Endodermal cell (in vitro differentiated cells): ENCODE measurements around the gene GUCA1C. TPM values are rescaled to one million over a fixed set of nuclear protein-coding genes. Genes with fewer than 3 reads are reported as not detected.

Source experiments
- DNase-seq: peaks from one replicate; pipeline ENCODE4 v3.0.0-alpha.2; 2017
- H3K27ac ChIP-seq: 2 replicates; pipeline ENCODE4 v1.5.1; 2013; ENCODE audit warnings: mild to moderate bottlenecking, low read depth, low read length, moderate library complexity
- H3K27me3 ChIP-seq: 2 replicates; pipeline ENCODE4 v1.6.1; 2013; ENCODE audit warnings: mild to moderate bottlenecking, low read length, moderate library complexity; ENCODE audit not compliant: insufficient read depth, control insufficient read depth, poor library complexity, severe bottlenecking
- H3K36me3 ChIP-seq: 2 replicates; pipeline ENCODE4 v1.7.0; 2013; ENCODE audit warnings: mild to moderate bottlenecking, low read length, moderate library complexity; ENCODE audit not compliant: control insufficient read depth, insufficient read depth
- H3K4me1 ChIP-seq: one replicate; pipeline ENCODE4 v1.7.0; 2013; ENCODE audit warnings: low read length; ENCODE audit not compliant: control insufficient read depth, insufficient read depth
- H3K4me3 ChIP-seq: 2 replicates; pipeline ENCODE4 v1.5.1; 2013; ENCODE audit warnings: mild to moderate bottlenecking, low read length, moderate library complexity
- H3K9ac ChIP-seq: 2 replicates; pipeline ENCODE4 v1.6.1; 2013; ENCODE audit warnings: mild to moderate bottlenecking, low read length, moderate library complexity; ENCODE audit not compliant: poor library complexity, severe bottlenecking; ENCODE audit errors: extremely low read depth
- H3K9me3 ChIP-seq: 2 replicates; pipeline ENCODE4 v1.6.1; 2013; ENCODE audit warnings: mild to moderate bottlenecking, low read length, moderate library complexity; ENCODE audit not compliant: control insufficient read depth
- H3K27ac Mint-ChIP-seq: 2 replicates; pipeline ENCODE4 v1.8.0; 2020; ENCODE audit warnings: mixed read lengths
- H3K27me3 Mint-ChIP-seq: 2 replicates; pipeline ENCODE4 v1.8.0; 2021; ENCODE audit warnings: mild to moderate bottlenecking, mixed read lengths; ENCODE audit not compliant: insufficient read depth
- H3K36me3 Mint-ChIP-seq: 2 replicates; pipeline ENCODE4 v1.8.0; 2020; ENCODE audit warnings: low read depth, mixed read lengths
- H3K4me1 Mint-ChIP-seq: 2 replicates; pipeline ENCODE4 v1.8.0; 2020; ENCODE audit warnings: mixed read lengths
- H3K4me3 Mint-ChIP-seq: 2 replicates; pipeline ENCODE4 v1.8.0; 2020; ENCODE audit warnings: mild to moderate bottlenecking, moderate library complexity, mixed read lengths
- H3K9me3 Mint-ChIP-seq: 2 replicates; pipeline ENCODE4 v1.8.0; 2020; ENCODE audit warnings: mild to moderate bottlenecking, mixed read lengths
- CTCF ChIP-seq: fragments of 200-600 bp; sonication (generic); conservative IDR thresholded peaks from 2 replicates; pipeline ENCODE4 v1.5.0; 2021; ENCODE audit warnings: antibody characterized with exemption, mild to moderate bottlenecking
- WGBS, 2 experiments: methylation state at CpG; one replicate each; pipeline versions ENCODE4 v1.1.5 to v1.1.7; 2013; ENCODE audit warnings: missing lambda C conversion rate in 2 of 2, mixed read lengths in 1 of 2; ENCODE audit not compliant: insufficient coverage in 1 of 2, insufficient read length in 1 of 2; 5-methylcytosine and 5-hydroxymethylcytosine counted together
- total RNA-seq, 2 donors: library from RNA; stranded (reverse); fragmentation: NEBNext Ultra II Directional in 1 of 2; extraction: Animal tissue kit (Norgen Biotek cat#: 25700) in 1 of 2; gene quantifications; 2 replicates in 1 of 2; 3 replicates in 1 of 2; pipeline ENCODE4 v1.2.1, GENCODE V29; 2021

The GUCA1C gene
- total RNA-seq, 2 donors from 2014 or later, result not detected

DNA sequence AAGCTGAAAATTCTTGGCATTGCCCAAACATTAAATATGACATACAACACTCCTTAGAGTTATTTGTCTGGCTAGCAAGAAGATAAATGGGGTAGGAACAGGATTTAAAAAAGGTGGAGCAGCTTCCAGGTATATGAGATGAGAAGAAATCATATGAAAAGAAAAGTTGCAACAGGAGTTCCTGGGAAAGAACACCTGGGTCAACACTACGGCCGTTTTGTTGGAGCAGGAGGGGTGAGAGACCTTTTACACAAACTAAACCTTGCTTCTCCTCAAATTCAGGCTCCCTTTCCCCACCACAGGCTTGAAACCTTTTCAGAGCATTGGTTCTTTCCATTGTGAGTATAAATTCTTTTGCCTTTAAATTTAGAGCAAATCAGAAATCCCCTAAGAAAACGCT, 18.8 kb upstream of the GUCA1C start:
- no peak overlapping the region for H3K4me3 Mint-ChIP-seq

GRCh38 chr3:108970561-108970960, 16.9 kb upstream of the GUCA1C start:
- no peak overlapping the region for H3K9ac ChIP-seq
- Mint-ChIP-seq H3K9me3 (no peaks in the 10 kb centered on the region), H3K36me3 (no peaks in the 10 kb centered on the region), H3K4me1 (no peaks in the 10 kb centered on the region), H3K27me3 (no peaks in the 10 kb centered on the region), H3K4me3 (no peak overlapping the region), H3K27ac (no peak overlapping the region)
- H3K4me1 ChIP-seq, result no peaks in the 10 kb centered on the region
- 60 to 61% methylated on average over 1 to 3 of the region's 3 CpGs for WGBS, 2 experiments
- H3K27ac ChIP-seq, result no peak overlapping the region
- no peak for DNase-seq
- no peak overlapping the region for H3K4me3 ChIP-seq
- no peaks in the 10 kb centered on the region for H3K27me3 ChIP-seq
- TF ChIP-seq CTCF, result no peak
- H3K36me3 ChIP-seq, result no peaks in the 10 kb centered on the region
- no peaks in the 10 kb centered on the region for H3K9me3 ChIP-seq

More for the DNA sequence above, 18.8 kb upstream of the GUCA1C start:
- DNase-seq, result no peak
- no peaks in the 10 kb centered on the region for H3K36me3 Mint-ChIP-seq
- H3K9me3 Mint-ChIP-seq, result no peaks in the 10 kb centered on the region
- Histone ChIP-seq H3K27me3 (no peaks in the 10 kb centered on the region), H3K4me3 (no peak overlapping the region), H3K4me1 (no peaks in the 10 kb centered on the region), H3K27ac (no peak overlapping the region), H3K9ac (no peak overlapping the region), H3K36me3 (no peaks in the 10 kb centered on the region), H3K9me3 (no peaks in the 10 kb centered on the region)
- H3K27ac Mint-ChIP-seq, result no peak overlapping the region
- 98% methylated on average over 3 of the region's 3 CpGs; no CpG with 5 or more reads in 1 of the 2 experiments for WGBS, 2 experiments
- no peaks in the 10 kb centered on the region for H3K27me3 Mint-ChIP-seq
- H3K4me1 Mint-ChIP-seq, result no peaks in the 10 kb centered on the region
- TF ChIP-seq CTCF, result no peak

GRCh38 chr3:108966773-108967172, 13.1 kb upstream of the GUCA1C start:
- H3K9me3 Mint-ChIP-seq, result no peaks in the 10 kb centered on the region
- H3K27ac Mint-ChIP-seq, result no peak overlapping the region
- H3K36me3 Mint-ChIP-seq, result no peaks in the 10 kb centered on the region
- H3K27me3 Mint-ChIP-seq, result no peaks in the 10 kb centered on the region
- no peak overlapping the region for H3K4me3 ChIP-seq
- no peak overlapping the region for H3K9ac ChIP-seq
- no peaks in the 10 kb centered on the region for H3K27me3 ChIP-seq
- DNase-seq, result no peak
- TF ChIP-seq CTCF, result no peak
- H3K4me3 Mint-ChIP-seq, result no peak overlapping the region
- no peak overlapping the region for H3K27ac ChIP-seq
- WGBS, 2 experiments, result 50% methylated on average over 1 to 3 of the region's 3 CpGs
- H3K4me1 Mint-ChIP-seq, result no peaks in the 10 kb centered on the region
- no peaks in the 10 kb centered on the region for H3K4me1 ChIP-seq
- no peaks in the 10 kb centered on the region for H3K9me3 ChIP-seq
- H3K36me3 ChIP-seq, result no peaks in the 10 kb centered on the region
